ENCODE data around the gene MEN1. TPM values are rescaled to one million over a fixed set of nuclear protein-coding genes. Genes with fewer than 3 reads are reported as not detected.

Gene MEN1
- polyA plus RNA-seq, 1 donor (not counting 4 experiments of a cell fraction or from before 2014, with no cell fraction given): 14.2 TPM

- peak overlapping the region; percentile 93 for H3K27ac ChIP-seq (ENCODE audit: control insufficient read depth, insufficient read depth, low read length)
Measured at GRCh38 chr11:64777449-64778222, 32.7 kb downstream of the MEN1 start.

GRCh38 chr11:64776875-64777274, 33.5 kb downstream of the MEN1 start:
- peaks cover 26 to 45% of the 10 kb centered on the region in 2 experiments for H3K36me3 ChIP-seq (ENCODE audit: control insufficient read depth in 2 of 2, extremely low read depth in 1 of 2, insufficient read depth in 2 of 2, low read length in 2 of 2)
- peak overlapping the region; percentile 73 for H3K27ac ChIP-seq (ENCODE audit: control insufficient read depth, insufficient read depth, low read length)
- FAIRE-seq (no peak), DNase-seq (ENCODE audit: low read depth, low spot score) (no peak)
- H3K79me2 ChIP-seq (ENCODE audit: control insufficient read depth, insufficient read depth, low read length): peaks cover 56% of the 10 kb centered on the region
- peaks cover 49% of the 10 kb centered on the region for H4K20me1 ChIP-seq (ENCODE audit: control insufficient read depth, extremely low read depth, insufficient read depth, low read length)
- no peaks in the 10 kb centered on the region for H3K9me1 ChIP-seq (ENCODE audit: control insufficient read depth, extremely low read depth, insufficient read depth, low read length)
- H3K27me3 ChIP-seq (ENCODE audit: control insufficient read depth, extremely low read depth, insufficient read depth, low read length): no peaks in the 10 kb centered on the region
- peak overlapping the region; percentile 100 for H3K4me2 ChIP-seq (ENCODE audit: control insufficient read depth, extremely low read depth, insufficient read depth, low read depth, low read length)
- peak overlapping the region; percentile 91 for H3K9ac ChIP-seq (ENCODE audit: control insufficient read depth, extremely low read depth, insufficient read depth, low read length)
- H2AFZ ChIP-seq (ENCODE audit: control insufficient read depth, low read length): no peak overlapping the region
- H3K4me1 ChIP-seq (ENCODE audit: control insufficient read depth, extremely low read depth, insufficient read depth, low read length): peaks cover 16% of the 10 kb centered on the region
- no peaks in the 10 kb centered on the region for H3K9me3 ChIP-seq (ENCODE audit: control insufficient read depth, low read depth, low read length)
- peak overlapping the region; percentile 58 to 100 (median 99) for H3K4me3 ChIP-seq (ENCODE audit: control insufficient read depth in 2 of 3, extremely low read depth in 1 of 3, insufficient read depth in 2 of 3, low read depth in 1 of 3, low read length in 3 of 3)
- dilution Hi-C loops (cut with MboI; ENCODE audit: extremely low pct_ligation_motif_present, low sequenced_read_pairs): no loop called here
- TF ChIP-seq CTCF (optimal IDR thresholded peaks at IDR 0.05 in 1 of 3, IDR thresholded peaks at IDR 0.05 in 1 of 3, conservative IDR thresholded peaks at IDR 0.05 in 1 of 3; ENCODE audit: extremely low read depth in 1 of 3, insufficient read depth in 2 of 3, low read length in 3 of 3) (no peak), EZH2 (IDR thresholded peaks at IDR 0.05; ENCODE audit: low read length) (no peak)

More at GRCh38 chr11:64777449-64778222, 32.7 kb downstream of the MEN1 start:
- no peak overlapping the region for H2AFZ ChIP-seq (ENCODE audit: control insufficient read depth, low read length)
- peaks cover 16% of the 10 kb centered on the region for H3K4me1 ChIP-seq (ENCODE audit: control insufficient read depth, extremely low read depth, insufficient read depth, low read length)
- H3K9ac ChIP-seq (ENCODE audit: control insufficient read depth, extremely low read depth, insufficient read depth, low read length): peak overlapping the region; percentile 91
- dilution Hi-C loops (cut with MboI; ENCODE audit: extremely low pct_ligation_motif_present, low sequenced_read_pairs): no loop called here
- peaks cover 24 to 40% of the 10 kb centered on the region in 2 experiments for H3K36me3 ChIP-seq (ENCODE audit: control insufficient read depth in 2 of 2, extremely low read depth in 1 of 2, insufficient read depth in 2 of 2, low read length in 2 of 2)
- no peaks in the 10 kb centered on the region for H3K9me1 ChIP-seq (ENCODE audit: control insufficient read depth, extremely low read depth, insufficient read depth, low read length)
- H3K9me3 ChIP-seq (ENCODE audit: control insufficient read depth, low read depth, low read length): no peaks in the 10 kb centered on the region
- H3K4me2 ChIP-seq (ENCODE audit: control insufficient read depth, extremely low read depth, insufficient read depth, low read depth, low read length): peak overlapping the region; percentile 100
- FAIRE-seq (no peak), DNase-seq (ENCODE audit: low read depth, low spot score) (no peak)
- peak overlapping the region; percentile 67 to 100 (median 99) for H3K4me3 ChIP-seq (ENCODE audit: control insufficient read depth in 2 of 3, extremely low read depth in 1 of 3, insufficient read depth in 2 of 3, low read depth in 1 of 3, low read length in 3 of 3)
- no peak for TF ChIP-seq CTCF (optimal IDR thresholded peaks at IDR 0.05 in 1 of 3, IDR thresholded peaks at IDR 0.05 in 1 of 3, conservative IDR thresholded peaks at IDR 0.05 in 1 of 3; ENCODE audit: extremely low read depth in 1 of 3, insufficient read depth in 2 of 3, low read length in 3 of 3)
- TF ChIP-seq EZH2 (IDR thresholded peaks at IDR 0.05; ENCODE audit: low read length): no peak
- H3K79me2 ChIP-seq (ENCODE audit: control insufficient read depth, insufficient read depth, low read length): peaks cover 49% of the 10 kb centered on the region
- no peaks in the 10 kb centered on the region for H3K27me3 ChIP-seq (ENCODE audit: control insufficient read depth, extremely low read depth, insufficient read depth, low read length)
- H4K20me1 ChIP-seq (ENCODE audit: control insufficient read depth, extremely low read depth, insufficient read depth, low read length): peaks cover 44% of the 10 kb centered on the region

Data from keratinocyte (primary cell).